ENCODE measurements around the gene MBTD1.

Gene MBTD1

GRCh38 chr17:51135956-51136355 is 123.9 kb downstream of the MBTD1 start:
- no peaks in the 10 kb centered on the region for H3K27me3 ChIP-seq (ENCODE audit: control insufficient read depth, insufficient read depth, low read length)
- no peak overlapping the region for H3K9ac ChIP-seq (ENCODE audit: low read depth, low read length)
- H3K4me2 ChIP-seq (ENCODE audit: low read length): no peak overlapping the region
- no peak overlapping the region for H3K4me3 ChIP-seq (ENCODE audit: low read length)
- H3K9me3 ChIP-seq (replicated peaks; ENCODE audit: low read length): no peaks in the 10 kb centered on the region
- no peaks in the 10 kb centered on the region for H3K4me1 ChIP-seq (ENCODE audit: control insufficient read depth, insufficient read depth, low read length)
- no peaks in the 10 kb centered on the region for H3K36me3 ChIP-seq (ENCODE audit: insufficient read depth, low read length)

- Histone ChIP-seq H3K36me3 (ENCODE audit: insufficient read depth, low read length) (no peaks in the 10 kb centered on the region), H3K9me3 (replicated peaks; ENCODE audit: low read length) (no peaks in the 10 kb centered on the region), H3K27me3 (ENCODE audit: control insufficient read depth, insufficient read depth, low read length) (no peaks in the 10 kb centered on the region), H3K9ac (ENCODE audit: low read depth, low read length) (no peak overlapping the region), H3K4me1 (ENCODE audit: control insufficient read depth, insufficient read depth, low read length) (no peaks in the 10 kb centered on the region), H3K4me2 (ENCODE audit: low read length) (no peak overlapping the region), H3K4me3 (ENCODE audit: low read length) (no peak overlapping the region)
Observed at GRCh38 chr17:51133365-51133764, 126.5 kb downstream of the MBTD1 start.

GRCh38 chr17:51132964-51133319 is 126.9 kb downstream of the MBTD1 start:
- Histone ChIP-seq H3K27me3 (ENCODE audit: control insufficient read depth, insufficient read depth, low read length) (no peaks in the 10 kb centered on the region), H3K4me3 (ENCODE audit: low read length) (no peak overlapping the region), H3K4me2 (ENCODE audit: low read length) (no peak overlapping the region), H3K9ac (ENCODE audit: low read depth, low read length) (no peak overlapping the region), H3K9me3 (replicated peaks; ENCODE audit: low read length) (no peaks in the 10 kb centered on the region), H3K36me3 (ENCODE audit: insufficient read depth, low read length) (no peaks in the 10 kb centered on the region), H3K4me1 (ENCODE audit: control insufficient read depth, insufficient read depth, low read length) (no peaks in the 10 kb centered on the region)

GRCh38 chr17:51128076-51128475 is 131.8 kb downstream of the MBTD1 start:
- H3K36me3 ChIP-seq (ENCODE audit: insufficient read depth, low read length): no peaks in the 10 kb centered on the region
- H3K9ac ChIP-seq (ENCODE audit: low read depth, low read length): no peak overlapping the region
- H3K27me3 ChIP-seq (ENCODE audit: control insufficient read depth, insufficient read depth, low read length): no peaks in the 10 kb centered on the region
- H3K4me3 ChIP-seq (ENCODE audit: low read length): no peak overlapping the region
- no peak overlapping the region for H3K4me2 ChIP-seq (ENCODE audit: low read length)
- no peaks in the 10 kb centered on the region for H3K4me1 ChIP-seq (ENCODE audit: control insufficient read depth, insufficient read depth, low read length)
- H3K9me3 ChIP-seq (replicated peaks; ENCODE audit: low read length): no peaks in the 10 kb centered on the region
